HFFc6 (cell line): ENCODE results near the gene CRK. TPM values are rescaled to one million over a fixed set of nuclear protein-coding genes. Genes with fewer than 3 reads are reported as not detected.
"Not testable (repeated sequence)": the region's sequence is repeated elsewhere in the genome, so short reads cannot be mapped to it uniquely, and the experiment has no call there.

Source experiments
- DNase-seq: peaks from one replicate; pipeline ENCODE4 v3.0.0-alpha.2; 2018
- H3K27ac Mint-ChIP-seq: 2 replicates; pipeline ENCODE4 v1.8.0; 2020; ENCODE audit warnings: mild to moderate bottlenecking, mixed read lengths
- H3K27me3 Mint-ChIP-seq: 2 replicates; pipeline ENCODE4 v1.8.0; 2021; ENCODE audit warnings: mild to moderate bottlenecking, moderate library complexity, mixed read lengths; ENCODE audit not compliant: insufficient read depth
- H3K36me3 Mint-ChIP-seq: 2 replicates; pipeline ENCODE4 v1.8.0; 2021; ENCODE audit warnings: low read depth, mixed read lengths
- H3K4me1 Mint-ChIP-seq: 2 replicates; pipeline ENCODE4 v1.8.0; 2020; ENCODE audit warnings: low read depth, mixed read lengths
- H3K4me3 Mint-ChIP-seq: 2 replicates; pipeline ENCODE4 v1.8.0; 2020; ENCODE audit warnings: mild to moderate bottlenecking, moderate library complexity, mixed read lengths
- H3K9me3 Mint-ChIP-seq: 2 replicates; pipeline ENCODE4 v1.8.0; 2020; ENCODE audit warnings: mild to moderate bottlenecking, mixed read lengths
- total RNA-seq, 6 experiments: library from RNA; stranded (reverse); fragmentation: NEBNext Ultra II Directional; extraction: Animal tissue kit (Norgen Biotek cat#: 25700); gene quantifications; 2 replicates in 1 of 6; 3 replicates in 5 of 6; pipeline ENCODE4 v1.2.3, GENCODE V29; 2021
- TF ChIP-seq, protein P1 (sequence below): fragments of 200-600 bp; sonication (generic); IDR thresholded peaks from 2 replicates; pipeline ENCODE4 v1.5.0; 2021; ENCODE audit warnings: antibody characterized with exemption, mild to moderate bottlenecking

CRK gene
- total RNA-seq, 6 experiments from 2014 or later, result 71.1 to 83.1 (median 77.5) TPM

DNA sequence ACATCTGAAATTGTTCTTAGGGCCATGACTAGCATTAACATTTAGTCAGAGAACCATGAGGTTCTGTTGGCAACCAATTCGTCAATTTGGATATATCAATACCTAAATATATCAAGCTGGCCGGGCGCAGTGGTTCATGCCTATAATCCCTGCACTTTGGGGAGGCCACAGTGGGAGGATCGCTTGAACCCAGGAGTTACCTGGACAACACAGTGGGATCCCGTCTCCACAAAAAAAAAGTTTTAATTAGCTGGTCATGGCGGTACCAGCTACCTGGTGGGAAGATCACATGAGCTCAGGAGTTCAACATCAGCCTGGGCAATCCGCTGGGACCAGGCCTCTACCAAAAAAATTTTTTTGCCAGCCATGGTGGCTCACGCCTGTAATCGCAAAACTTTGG is 64.5 kb downstream of the CRK start:
- TF ChIP-seq, protein P1, sequence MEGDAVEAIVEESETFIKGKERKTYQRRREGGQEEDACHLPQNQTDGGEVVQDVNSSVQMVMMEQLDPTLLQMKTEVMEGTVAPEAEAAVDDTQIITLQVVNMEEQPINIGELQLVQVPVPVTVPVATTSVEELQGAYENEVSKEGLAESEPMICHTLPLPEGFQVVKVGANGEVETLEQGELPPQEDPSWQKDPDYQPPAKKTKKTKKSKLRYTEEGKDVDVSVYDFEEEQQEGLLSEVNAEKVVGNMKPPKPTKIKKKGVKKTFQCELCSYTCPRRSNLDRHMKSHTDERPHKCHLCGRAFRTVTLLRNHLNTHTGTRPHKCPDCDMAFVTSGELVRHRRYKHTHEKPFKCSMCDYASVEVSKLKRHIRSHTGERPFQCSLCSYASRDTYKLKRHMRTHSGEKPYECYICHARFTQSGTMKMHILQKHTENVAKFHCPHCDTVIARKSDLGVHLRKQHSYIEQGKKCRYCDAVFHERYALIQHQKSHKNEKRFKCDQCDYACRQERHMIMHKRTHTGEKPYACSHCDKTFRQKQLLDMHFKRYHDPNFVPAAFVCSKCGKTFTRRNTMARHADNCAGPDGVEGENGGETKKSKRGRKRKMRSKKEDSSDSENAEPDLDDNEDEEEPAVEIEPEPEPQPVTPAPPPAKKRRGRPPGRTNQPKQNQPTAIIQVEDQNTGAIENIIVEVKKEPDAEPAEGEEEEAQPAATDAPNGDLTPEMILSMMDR, result no peak
- Mint-ChIP-seq H3K27ac (no peak overlapping the region; the same call in 1 of the 2 replicates), H3K4me3 (no peak overlapping the region), H3K4me1 (peaks cover 67% of the 10 kb centered on the region), H3K36me3 (peaks cover 23% of the 10 kb centered on the region; the same call in 1 of the 2 replicates), H3K27me3 (no peaks in the 10 kb centered on the region), H3K9me3 (no peaks in the 10 kb centered on the region)
- DNase-seq, result no peak

DNA sequence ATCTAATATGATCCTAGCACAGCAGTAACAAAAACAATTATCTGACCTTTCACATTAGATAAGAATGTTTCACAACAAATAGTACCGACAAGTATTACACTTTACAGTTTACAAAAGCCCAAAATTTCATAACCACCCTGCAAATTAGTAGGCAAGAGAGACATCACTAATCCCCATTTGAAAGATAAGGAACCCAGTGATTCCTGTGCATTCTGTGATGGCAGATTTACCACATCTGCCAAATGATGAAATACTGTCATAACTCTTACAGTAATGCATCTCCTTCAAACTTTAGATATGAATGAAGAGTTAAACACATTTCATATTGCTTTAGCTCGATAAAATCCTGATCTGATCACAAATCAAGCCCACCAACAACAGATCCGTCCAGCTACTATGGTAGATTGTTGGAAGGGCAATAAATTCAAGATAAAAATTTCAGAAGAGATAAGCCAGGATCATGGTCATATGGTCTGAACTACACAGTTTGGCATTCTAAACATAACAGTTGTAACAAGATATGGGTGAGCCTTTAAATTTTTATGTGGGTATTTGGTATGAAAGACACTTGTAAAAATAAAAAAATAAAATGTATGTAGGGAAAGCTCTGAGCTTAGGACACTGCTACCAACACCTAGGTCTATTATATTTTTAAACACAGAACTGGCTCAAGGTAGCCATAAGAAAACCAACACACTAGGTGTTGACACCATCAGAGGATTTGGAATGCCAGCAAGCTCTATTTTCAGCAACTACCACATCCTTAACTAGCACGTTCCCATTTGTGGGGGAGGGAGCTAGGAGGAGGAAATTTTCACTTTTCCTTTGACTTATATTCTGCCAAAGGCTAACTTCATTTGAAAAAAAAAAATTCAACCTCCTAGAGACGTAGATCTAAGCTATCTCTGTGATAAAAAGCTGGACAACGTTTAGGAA is 65.3 kb downstream of the CRK start:
- H3K27ac Mint-ChIP-seq, result peak overlapping the region; percentile 67

DNA sequence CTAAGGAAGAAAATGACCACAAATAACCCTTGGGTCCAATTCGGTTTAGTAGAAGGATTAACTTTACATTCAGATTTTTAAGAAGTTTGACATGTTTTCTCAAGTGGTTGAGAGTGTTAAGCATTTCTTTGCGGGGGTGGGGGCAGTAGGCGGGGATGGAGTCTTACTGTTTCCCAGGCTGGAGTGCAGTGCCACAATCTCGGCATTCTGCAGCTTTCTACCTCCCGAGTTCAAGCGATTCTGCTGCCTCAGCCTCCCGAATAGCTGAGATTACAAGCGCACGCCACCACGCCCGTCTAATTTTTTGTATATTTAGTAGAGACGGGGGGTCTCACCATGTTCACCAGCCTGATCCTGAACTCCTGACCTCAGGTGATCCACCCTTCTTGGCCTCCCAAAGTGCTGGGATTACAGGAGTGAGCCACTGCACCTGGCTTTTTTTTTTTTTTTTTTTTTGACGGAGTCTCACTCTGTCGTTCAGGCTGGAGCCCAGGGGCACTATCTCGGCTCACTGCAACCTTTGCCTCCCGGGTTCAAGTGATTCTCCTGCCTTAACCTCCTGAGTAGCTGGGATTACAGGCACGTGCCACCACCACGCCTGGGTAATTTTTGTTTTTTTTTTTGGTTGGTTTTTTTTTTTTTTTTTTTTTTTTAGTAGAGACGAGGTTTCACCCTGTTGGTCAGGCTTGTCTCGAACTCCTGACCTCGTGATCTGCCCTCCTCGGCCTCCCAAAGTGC is 68.4 kb downstream of the CRK start:
- not testable (repeated sequence) for H3K4me3 Mint-ChIP-seq, DNase-seq, H3K27ac Mint-ChIP-seq, H3K27me3 Mint-ChIP-seq, H3K9me3 Mint-ChIP-seq
- peaks cover 15% of the 10 kb centered on the region; the same call in 1 of the 2 replicates for H3K36me3 Mint-ChIP-seq
- peaks cover 52% of the 10 kb centered on the region for H3K4me1 Mint-ChIP-seq

More for the DNA sequence above, 65.3 kb downstream of the CRK start:
- no peak for DNase-seq
- Mint-ChIP-seq H3K4me3 (peak overlapping the region; percentile 41), H3K27me3 (no peaks in the 10 kb centered on the region), H3K9me3 (no peaks in the 10 kb centered on the region), H3K4me1 (peaks cover 62% of the 10 kb centered on the region), H3K36me3 (peaks cover 15% of the 10 kb centered on the region; the same call in 1 of the 2 replicates)
- TF ChIP-seq, protein P1, result no peak

DNA sequence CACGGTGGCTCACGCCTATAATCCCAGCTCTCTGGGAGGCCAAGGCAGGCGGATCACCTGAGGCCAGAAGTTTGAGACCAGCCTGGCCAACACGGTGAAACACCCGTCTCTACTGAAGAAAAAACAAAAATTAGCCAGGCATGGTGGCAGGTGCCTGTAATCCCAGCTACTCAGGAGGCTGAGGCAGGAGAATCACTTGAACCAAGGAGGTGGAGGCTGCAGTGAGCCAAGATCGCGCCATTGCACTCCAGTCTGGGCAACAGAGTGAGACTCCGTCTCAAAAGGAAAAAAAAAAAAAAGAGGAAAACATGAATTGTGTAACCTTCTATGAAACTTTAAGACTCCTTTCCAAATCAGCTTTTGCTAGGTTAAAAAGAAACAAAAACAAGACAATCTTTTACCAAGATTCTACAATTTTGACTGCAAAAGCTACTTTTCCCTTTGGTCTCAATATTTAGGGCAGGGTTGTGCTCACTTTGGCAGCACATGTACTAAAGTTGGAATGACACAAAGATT is 69.3 kb downstream of the CRK start:
- Mint-ChIP-seq H3K4me3 (peak overlapping the region; percentile 7; the same call in 1 of the 2 replicates), H3K4me1 (peaks cover 45% of the 10 kb centered on the region), H3K36me3 (peaks cover 12% of the 10 kb centered on the region; the same call in 1 of the 2 replicates)
- DNase-seq, H3K27me3 Mint-ChIP-seq, H3K27ac Mint-ChIP-seq, H3K9me3 Mint-ChIP-seq: not testable (repeated sequence)

DNA sequence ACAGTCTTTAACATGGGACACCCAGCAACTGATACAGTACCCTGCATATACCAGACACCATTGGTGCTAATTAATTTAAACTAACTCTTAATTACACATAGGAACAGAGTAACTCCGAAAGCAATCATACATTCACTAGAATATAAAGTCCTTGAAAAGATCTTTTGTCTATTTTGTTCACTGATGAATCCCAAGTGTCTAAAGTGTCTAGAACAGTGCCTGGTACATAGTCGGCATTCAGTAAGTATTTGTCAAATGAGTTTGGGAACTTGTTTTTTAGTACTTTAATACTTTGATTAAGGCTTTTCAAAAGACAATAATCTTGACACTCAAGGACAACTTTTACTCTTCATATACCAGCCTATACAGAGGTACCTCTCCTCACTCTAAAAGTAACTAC is 69.8 kb downstream of the CRK start:
- Mint-ChIP-seq H3K4me3 (no peak overlapping the region), H3K27me3 (peaks cover 5% of the 10 kb centered on the region), H3K36me3 (peaks cover 12% of the 10 kb centered on the region; the same call in 1 of the 2 replicates), H3K9me3 (no peaks in the 10 kb centered on the region), H3K4me1 (peaks cover 45% of the 10 kb centered on the region), H3K27ac (no peak overlapping the region)
- no peak for DNase-seq
- TF ChIP-seq, protein P1, result no peak

DNA sequence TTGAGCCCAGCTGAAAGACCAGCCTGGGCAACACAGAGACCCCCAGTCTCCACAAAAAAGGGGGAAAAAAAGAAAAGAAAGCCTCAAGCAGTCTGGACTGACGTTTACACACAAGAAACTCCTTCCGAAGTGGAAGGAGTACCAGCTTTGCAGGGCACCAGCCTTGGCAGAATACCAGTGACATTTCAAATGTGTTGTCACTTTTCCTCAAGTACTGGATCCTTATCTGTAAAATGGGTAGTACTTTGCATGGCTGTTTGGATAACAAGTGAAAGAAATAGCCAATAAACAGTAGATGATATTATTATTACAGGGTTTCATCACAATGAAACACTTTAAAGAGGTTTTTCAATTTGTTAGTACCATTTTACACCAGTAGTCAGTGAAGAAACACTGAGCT is 70.2 kb downstream of the CRK start:
- Mint-ChIP-seq H3K4me1 (peaks cover 45% of the 10 kb centered on the region), H3K4me3 (no peak overlapping the region), H3K27me3 (peaks cover 5% of the 10 kb centered on the region), H3K9me3 (no peaks in the 10 kb centered on the region), H3K36me3 (peaks cover 12% of the 10 kb centered on the region; the same call in 1 of the 2 replicates), H3K27ac (no peak overlapping the region)
- no peak for DNase-seq
- TF ChIP-seq, protein P1, result no peak
